HG02870 (cell line): ENCODE measurements around the gene MZT2A.
A peak's percentile ranks its signal among the peaks of the same experiment; 100 is the strongest.
"Not testable (repeated sequence)": the region's sequence is repeated elsewhere in the genome, so short reads cannot be mapped to it uniquely, and the experiment has no call there.

Source experiments
- ATAC-seq: cut with Tn5 transposase; IDR thresholded peaks from one replicate; pipeline ENCODE4 v1.9.1; 2021; ENCODE audit warnings: mild to moderate bottlenecking, moderate library complexity; ENCODE audit not compliant: unreplicated experiment

Gene MZT2A, protein sequence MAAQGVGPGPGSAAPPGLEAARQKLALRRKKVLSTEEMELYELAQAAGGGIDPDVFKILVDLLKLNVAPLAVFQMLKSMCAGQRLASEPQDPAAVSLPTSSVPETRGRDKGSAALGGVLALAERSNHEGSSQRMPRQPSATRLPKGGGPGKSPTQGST

DNA sequence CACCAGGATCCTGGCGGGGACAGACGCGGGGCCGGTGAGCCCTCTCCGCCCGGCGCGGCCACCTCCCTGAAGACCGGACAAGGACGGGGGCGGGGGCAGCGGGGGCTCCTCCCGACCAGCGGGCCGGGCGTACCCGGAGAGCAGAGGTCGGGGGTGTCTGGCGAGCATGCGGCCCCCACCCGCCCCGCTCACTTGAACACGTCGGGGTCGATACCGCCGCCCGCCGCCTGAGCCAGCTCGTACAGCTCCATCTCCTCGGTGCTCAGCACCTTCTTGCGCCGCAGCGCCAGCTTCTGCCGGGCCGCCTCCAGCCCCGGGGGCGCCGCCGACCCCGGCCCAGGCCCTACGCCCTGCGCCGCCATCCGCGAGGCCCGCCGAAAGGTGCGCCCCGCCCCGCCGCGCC lies at the start of gene MZT2A:
Gene MZT2A (minus strand): TSS at position 383 of the 403 bp plus-strand sequence. CDS start 21 bp downstream, at position 362.
- ATAC-seq, result peak; percentile 7

DNA sequence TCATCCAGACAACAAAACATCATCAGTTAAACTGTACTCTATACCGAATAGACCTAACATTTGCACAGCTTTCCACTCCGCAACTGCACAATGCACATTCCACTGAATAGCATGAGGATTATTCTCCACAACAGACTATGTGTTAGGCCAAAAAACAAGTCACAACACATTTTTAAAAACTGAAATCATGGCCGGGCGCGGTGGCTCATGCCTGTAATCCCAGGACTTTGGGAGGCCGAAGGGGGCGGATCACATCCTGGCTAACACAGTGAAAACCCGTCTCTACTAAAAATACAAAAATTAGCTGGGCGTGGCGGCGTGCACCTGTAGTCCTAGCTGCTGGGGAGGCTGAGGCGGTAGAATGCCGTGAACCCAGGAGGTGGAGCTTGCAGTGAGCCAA lies 46.7 kb upstream of the MZT2A start:
- ATAC-seq, result not testable (repeated sequence)

DNA sequence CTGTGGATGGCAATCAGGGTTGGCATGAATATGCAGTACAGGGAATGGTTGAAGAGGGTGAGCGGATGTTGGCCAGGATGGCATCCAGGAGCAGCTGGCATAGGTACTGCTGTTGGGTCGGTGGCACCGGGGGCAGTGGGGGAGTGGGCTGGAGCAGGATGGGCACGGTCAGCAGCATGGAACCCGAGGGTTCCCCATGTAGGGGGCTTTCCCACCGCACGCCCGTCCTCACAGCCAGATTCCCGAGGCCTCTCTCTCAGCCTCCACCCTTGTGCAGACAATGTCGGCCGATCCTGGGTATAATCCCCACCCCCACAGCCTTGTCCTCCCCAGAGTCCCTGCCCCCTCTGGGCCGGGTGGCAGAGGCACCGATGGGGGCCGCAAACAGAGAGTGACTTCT lies 44.6 kb upstream of the MZT2A start:
- ATAC-seq, result not testable (repeated sequence)

- not testable (repeated sequence) for ATAC-seq
These were observed 44.0 kb upstream of the MZT2A start for GRCh38 chr2:131535951-131536826.

- ATAC-seq, result no peak
These were observed 43.3 kb upstream of the MZT2A start for GRCh38 chr2:131535526-131535925.

- ATAC-seq, result not testable (repeated sequence)
These were observed 42.8 kb upstream of the MZT2A start for GRCh38 chr2:131534965-131535364.

GRCh38 chr2:131534317-131534672 lies 42.1 kb upstream of the MZT2A start:
- ATAC-seq, result not testable (repeated sequence)

- not testable (repeated sequence) for ATAC-seq
These were observed 41.6 kb upstream of the MZT2A start for GRCh38 chr2:131533609-131534316.

- ATAC-seq, result not testable (repeated sequence)
These were observed 40.8 kb upstream of the MZT2A start for GRCh38 chr2:131532723-131533608.

DNA sequence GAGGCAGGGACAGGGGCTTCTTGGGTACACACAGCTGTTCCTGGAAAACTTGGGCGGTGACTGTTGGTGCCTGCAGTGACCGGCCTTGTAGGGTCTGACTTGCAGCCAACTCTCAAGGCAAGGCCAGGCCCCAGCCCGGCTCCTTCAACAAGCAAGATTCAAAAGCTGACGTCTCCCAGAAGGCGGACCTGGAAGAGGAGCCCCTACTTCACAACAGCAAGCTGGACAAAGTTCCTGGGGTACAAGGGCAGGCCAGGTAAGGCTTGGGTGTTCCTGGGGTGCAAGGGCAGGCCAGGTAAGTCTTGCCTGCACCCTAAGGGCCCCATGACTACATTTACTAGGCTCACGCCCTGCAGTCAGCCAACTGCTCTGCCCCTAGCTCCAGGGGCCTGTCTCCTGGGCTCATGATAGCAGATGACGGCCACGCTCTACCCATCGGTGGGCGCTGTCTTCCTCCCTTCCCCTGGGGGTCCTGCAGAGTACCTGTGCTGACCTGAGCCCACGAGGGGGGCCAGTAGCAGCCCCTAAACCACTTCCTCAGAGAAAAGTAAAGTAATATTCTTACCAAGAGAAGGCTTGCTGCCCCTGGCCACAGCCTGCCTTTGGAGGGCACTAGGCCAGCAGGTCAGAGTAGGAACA lies 39.5 kb upstream of the MZT2A start:
- not testable (repeated sequence) for ATAC-seq

DNA sequence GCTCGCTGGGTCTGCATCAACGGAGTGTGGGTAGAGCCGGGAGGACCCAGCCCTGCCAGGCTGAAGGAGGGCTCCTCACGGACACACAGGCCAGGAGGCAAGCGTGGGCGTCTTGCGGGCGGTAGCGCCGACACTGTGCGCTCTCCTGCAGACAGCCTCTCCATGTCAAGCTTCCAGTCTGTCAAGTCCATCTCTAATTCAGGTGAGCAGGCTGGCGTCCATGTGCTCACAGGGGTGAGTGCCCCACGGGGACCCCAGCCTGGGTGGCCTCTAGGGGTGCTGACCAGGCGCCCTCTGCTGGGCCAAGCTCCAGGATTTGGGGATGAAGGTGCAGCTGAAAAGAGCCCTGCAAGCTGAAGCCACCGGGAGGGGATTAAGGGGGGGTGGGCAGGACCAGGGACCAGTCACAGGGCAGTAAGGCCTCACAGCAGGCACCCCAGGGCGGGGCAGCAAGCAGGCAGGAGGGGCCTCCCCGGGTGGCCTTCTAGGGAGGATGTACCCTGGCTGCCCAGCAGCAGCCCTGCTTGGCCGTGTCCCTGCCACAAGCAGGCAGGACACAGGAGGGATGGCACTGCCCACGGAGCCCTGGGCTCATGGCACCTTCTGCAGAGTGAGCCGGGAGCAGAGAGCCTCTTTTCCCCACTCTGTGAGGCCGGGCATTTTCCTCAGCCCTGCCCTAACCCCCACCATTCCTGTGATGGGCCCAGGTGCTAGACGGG lies 38.6 kb upstream of the MZT2A start:
- not testable (repeated sequence) for ATAC-seq

DNA sequence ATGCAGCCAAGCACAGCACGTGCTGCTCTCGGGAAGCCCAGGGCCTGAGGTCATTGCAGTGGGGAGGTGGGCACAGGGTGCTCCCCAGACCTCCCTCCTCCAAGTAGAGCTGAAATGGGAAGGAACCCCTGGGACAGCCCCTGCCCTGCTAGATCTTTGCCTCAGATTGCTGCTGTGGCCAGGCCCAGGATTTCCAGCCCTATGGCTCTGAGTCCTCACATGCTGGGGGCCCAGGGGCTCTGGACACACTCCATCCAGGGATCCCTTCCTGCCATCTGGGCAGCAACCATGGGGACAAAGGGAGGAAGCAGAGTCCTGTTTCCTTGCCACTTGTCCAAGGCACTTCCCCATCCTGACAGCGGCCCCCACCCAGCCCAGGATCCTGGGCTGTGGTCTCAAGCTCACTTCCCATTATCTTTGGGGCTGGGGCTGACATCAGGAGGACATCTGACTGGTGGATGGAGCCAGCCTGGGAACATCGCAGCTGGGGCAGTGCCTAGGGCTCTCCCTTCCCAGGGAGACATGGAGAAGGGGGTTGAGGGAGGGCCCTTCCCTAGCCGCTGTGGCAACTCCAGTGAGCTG lies 37.8 kb upstream of the MZT2A start:
- ATAC-seq, result not testable (repeated sequence)

- peak; percentile 56 for ATAC-seq
These were observed 37.0 kb upstream of the MZT2A start for GRCh38 chr2:131528981-131529863.

DNA sequence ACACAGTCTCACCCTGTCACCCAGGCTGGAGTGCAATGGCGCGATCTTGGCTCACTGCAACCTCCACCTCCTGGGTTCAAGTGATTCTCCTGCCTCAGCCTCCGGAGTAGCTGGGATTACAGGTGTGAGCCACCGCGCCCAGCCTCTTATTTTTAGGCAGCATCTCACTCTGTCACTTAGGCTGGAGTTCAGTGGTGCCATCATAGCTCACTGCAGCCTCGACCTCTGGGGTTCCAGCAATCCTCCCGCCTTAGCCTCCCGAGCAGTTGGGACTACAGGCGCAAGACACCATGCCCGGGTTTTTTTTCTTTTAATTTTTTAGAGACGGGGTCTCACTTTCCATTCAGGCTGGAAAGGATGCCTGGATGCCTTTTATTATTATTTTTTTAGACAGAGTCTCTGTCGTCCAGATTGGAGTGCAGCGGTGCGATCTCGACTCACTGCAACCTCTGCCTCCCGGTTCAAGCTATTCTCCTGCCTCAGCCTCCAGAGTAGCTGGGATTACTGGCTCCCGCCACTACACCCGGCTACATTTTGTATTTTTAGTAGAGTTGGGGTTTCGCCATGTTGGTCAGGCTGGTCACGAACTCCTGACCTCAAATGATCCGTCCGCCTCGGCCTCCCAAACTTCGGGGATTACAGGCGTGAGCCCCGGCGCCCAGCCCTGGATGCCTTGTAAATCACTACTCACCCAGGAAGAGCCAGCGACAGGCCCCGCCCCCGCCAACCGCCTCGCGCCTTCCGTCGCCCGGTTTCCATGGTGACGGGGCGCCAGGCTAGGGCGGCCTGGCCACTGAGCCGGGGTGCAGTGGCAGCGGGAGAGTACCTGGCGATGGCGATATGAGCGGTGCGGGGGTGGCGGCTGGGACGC lies 35.2 kb upstream of the MZT2A start, which contains the start of gene CCDC74A:
Gene CCDC74A (plus strand): TSS at position 758 of the 871 bp plus-strand sequence. CDS start 83 bp downstream, at position 841.
- ATAC-seq, result peak; percentile 76

GRCh38 chr2:131525256-131525655 lies 33.1 kb upstream of the MZT2A start:
- not testable (repeated sequence) for ATAC-seq

- no peak for ATAC-seq
These were observed 30.0 kb upstream of the MZT2A start for GRCh38 chr2:131521961-131522781.
